Natural killer cell treated with Interleukin-12 subunit alpha and Interleukin-12 subunit beta and Interleukin-15 and Interleukin-18, amount 100 ng/mL, for 72 hours (primary cell): ENCODE measurements around the gene DIP2C. TPM values are rescaled to one million over a fixed set of nuclear protein-coding genes. Genes with fewer than 3 reads are reported as not detected.

ENCODE experiments used
- ATAC-seq, 2 donors: fragments of 150-1000 bp; cut with Tn5 transposase in 1 of 2; sonication (Bioruptor Pico), chemical (Tn5 transposase) in 1 of 2; 2 replicates each; pipeline ENCODE4 v1.10.0; 2021
- DNase-seq: peaks from one replicate; pipeline ENCODE4 v3.0.0; 2022; ENCODE audit warnings: low spot score
- H3K27ac Mint-ChIP-seq, 2 donors: 1 replicate in 1 of 2; 2 replicates in 1 of 2; pipeline ENCODE4 v1.8.0; 2022; ENCODE audit warnings: mixed read lengths in 2 of 2, mild to moderate bottlenecking in 1 of 2, moderate library complexity in 1 of 2
- H3K27me3 Mint-ChIP-seq, 2 donors: 1 replicate in 1 of 2; 2 replicates in 1 of 2; pipeline ENCODE4 v1.8.0; 2022; ENCODE audit warnings: mixed read lengths in 2 of 2
- H3K36me3 Mint-ChIP-seq: one replicate; pipeline ENCODE4 v1.8.0; 2022; ENCODE audit warnings: mixed read lengths
- H3K4me1 Mint-ChIP-seq, 2 donors: 1 replicate in 1 of 2; 2 replicates in 1 of 2; pipeline ENCODE4 v1.8.0; 2022; ENCODE audit warnings: low read depth in 2 of 2, mixed read lengths in 2 of 2, mild to moderate bottlenecking in 1 of 2
- H3K4me3 Mint-ChIP-seq: one replicate; pipeline ENCODE4 v1.8.0; 2022; ENCODE audit warnings: mixed read lengths
- H3K9me3 Mint-ChIP-seq: 2 replicates; pipeline ENCODE4 v1.8.0; 2022; ENCODE audit warnings: mixed read lengths
- total RNA-seq, 2 donors: library from RNA; stranded (reverse); gene quantifications; one replicate each; pipeline ENCODE4 v1.2.3, GENCODE V29; 2022

Gene DIP2C
- total RNA-seq, 2 donors from 2014 or later = 0.57 to 0.98 TPM

DNA sequence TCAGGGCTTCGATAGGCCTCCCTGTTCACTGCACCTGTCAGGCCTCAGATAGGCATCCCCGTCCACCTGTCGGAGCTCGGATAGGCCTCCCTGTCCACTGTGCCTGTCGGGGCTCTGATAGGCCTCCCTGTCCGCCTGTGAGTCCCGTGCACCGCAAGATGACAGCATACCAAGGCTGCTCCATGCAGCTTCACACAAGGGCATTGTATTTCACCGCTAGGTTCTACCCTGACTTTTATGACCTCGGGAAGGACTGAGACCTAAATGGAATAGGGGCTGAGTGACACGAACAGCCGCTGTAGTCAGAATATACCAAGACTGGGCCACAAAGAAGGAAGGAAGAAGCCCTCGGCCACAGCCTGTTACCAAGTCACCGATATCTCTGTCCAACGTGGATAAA lies 271.2 kb downstream of the DIP2C start:
- H3K27me3 Mint-ChIP-seq = no peaks in the 10 kb centered on the region

DNA sequence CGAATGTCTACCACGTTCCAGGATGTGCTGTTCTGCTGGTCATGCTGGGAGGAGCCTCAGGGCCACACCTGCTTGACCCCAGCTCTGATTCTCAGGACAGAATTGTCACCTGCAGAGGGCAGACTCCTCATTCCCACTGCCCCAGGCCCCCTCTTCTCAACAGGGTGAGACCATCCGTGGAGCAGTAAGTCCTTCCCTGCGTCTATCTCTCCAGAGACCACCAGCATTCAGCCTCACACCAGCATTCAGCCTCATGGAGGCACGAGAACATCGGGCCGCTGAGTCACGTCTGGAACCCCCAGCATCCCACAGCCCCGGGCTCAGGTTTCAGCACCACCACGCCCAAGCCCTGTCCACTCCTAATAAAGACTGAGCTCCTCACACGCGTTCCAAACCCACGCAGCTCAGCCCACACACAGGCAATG lies 273.4 kb downstream of the DIP2C start:
- H3K4me3 Mint-ChIP-seq = no peak overlapping the region
- no peaks in the 10 kb centered on the region for H3K4me1 Mint-ChIP-seq
- H3K36me3 Mint-ChIP-seq = no peaks in the 10 kb centered on the region
- H3K27me3 Mint-ChIP-seq = peaks cover 0 to under 1% of the 10 kb centered on the region in 2 donors
- ATAC-seq = no peak
- DNase-seq = no peak
- H3K9me3 Mint-ChIP-seq = no peaks in the 10 kb centered on the region
- H3K27ac Mint-ChIP-seq = no peak overlapping the region

More for the DNA sequence above, 271.2 kb downstream of the DIP2C start:
- Mint-ChIP-seq H3K27ac (no peak overlapping the region), H3K4me3 (no peak overlapping the region), H3K4me1 (no peaks in the 10 kb centered on the region), H3K36me3 (no peaks in the 10 kb centered on the region), H3K9me3 (no peaks in the 10 kb centered on the region)
- DNase-seq = no peak
- no peak for ATAC-seq

GRCh38 chr10:413662-414071 lies 275.8 kb downstream of the DIP2C start:
- ATAC-seq = no peak
- Mint-ChIP-seq H3K36me3 (no peaks in the 10 kb centered on the region), H3K4me3 (no peak overlapping the region), H3K4me1 (no peaks in the 10 kb centered on the region), H3K27ac (no peak overlapping the region), H3K9me3 (no peaks in the 10 kb centered on the region), H3K27me3 (peaks cover 0 to 7% of the 10 kb centered on the region in 2 donors)
- no peak for DNase-seq

- H3K27me3 Mint-ChIP-seq = peaks cover 0 to 7% of the 10 kb centered on the region in 2 donors
Measured at GRCh38 chr10:412109-412508, 277.4 kb downstream of the DIP2C start.

GRCh38 chr10:411603-412002 lies 277.9 kb downstream of the DIP2C start:
- Mint-ChIP-seq H3K27me3 (peaks cover 0 to 7% of the 10 kb centered on the region in 2 donors), H3K4me3 (no peak overlapping the region), H3K27ac (no peak overlapping the region), H3K4me1 (no peaks in the 10 kb centered on the region), H3K36me3 (no peaks in the 10 kb centered on the region), H3K9me3 (no peaks in the 10 kb centered on the region)
- no peak for ATAC-seq
- DNase-seq = no peak

More at GRCh38 chr10:412109-412508, 277.4 kb downstream of the DIP2C start:
- Mint-ChIP-seq H3K4me3 (no peak overlapping the region), H3K27ac (no peak overlapping the region), H3K9me3 (no peaks in the 10 kb centered on the region), H3K36me3 (no peaks in the 10 kb centered on the region), H3K4me1 (no peaks in the 10 kb centered on the region)
- DNase-seq (no peak), ATAC-seq (no peak)

DNA sequence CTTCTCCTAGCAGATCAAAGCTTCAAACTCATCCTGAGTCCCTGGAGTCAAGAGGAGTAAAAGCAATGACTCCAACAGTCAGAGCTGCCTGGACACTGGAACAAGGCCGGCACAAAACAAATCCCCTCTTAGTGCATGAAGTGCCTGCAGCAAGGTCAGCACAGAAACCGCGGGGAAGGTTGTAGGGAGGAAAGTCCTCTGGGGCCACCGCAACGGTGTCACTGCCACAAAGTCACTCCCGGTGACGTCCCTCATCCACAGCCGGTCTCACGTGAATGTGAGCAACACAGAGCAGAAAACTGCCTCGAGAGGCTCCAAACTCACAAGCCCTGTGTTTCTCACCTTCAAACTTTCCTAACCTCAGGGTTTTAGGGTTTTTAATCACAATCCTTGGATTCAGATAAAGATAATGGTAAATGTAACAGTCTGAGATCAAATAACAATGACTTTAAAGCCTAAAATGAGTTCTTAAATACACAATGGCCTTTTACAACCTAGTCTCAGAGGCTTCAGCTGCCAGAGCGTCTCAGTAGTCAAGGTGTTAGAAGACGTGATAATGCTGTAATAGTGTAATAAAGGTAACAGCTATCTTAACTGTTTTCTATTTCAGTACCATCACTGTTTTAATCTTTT lies 279.9 kb downstream of the DIP2C start:
- Mint-ChIP-seq H3K9me3 (no peaks in the 10 kb centered on the region), H3K27ac (no peak overlapping the region), H3K4me1 (no peaks in the 10 kb centered on the region), H3K27me3 (peaks cover 0 to 14% of the 10 kb centered on the region in 2 donors), H3K36me3 (no peaks in the 10 kb centered on the region), H3K4me3 (no peak overlapping the region)
- DNase-seq (no peak), ATAC-seq (no peak)

DNA sequence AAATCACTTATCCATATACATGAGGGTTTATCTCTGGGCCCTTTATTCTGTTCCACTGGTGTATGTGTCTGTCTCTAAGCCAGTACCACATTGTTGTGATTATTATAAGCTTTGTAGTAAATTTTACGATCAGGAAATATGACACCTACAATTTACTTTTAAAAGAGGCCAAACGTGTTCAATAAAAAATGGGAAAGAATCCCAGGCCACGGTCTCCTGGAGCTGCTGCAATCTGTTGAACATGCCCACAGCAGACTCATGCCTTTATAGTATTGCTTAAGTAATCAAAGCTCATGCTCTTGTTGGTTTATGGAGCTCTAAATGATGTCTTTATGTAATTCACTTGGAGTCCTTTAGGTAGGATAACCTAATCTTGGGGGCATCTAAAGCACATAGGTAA lies 281.2 kb downstream of the DIP2C start:
- DNase-seq (no peak), ATAC-seq (no peak)
- H3K9me3 Mint-ChIP-seq = no peaks in the 10 kb centered on the region
- no peak overlapping the region for H3K4me3 Mint-ChIP-seq
- peaks cover 0 to 14% of the 10 kb centered on the region in 2 donors for H3K27me3 Mint-ChIP-seq
- H3K36me3 Mint-ChIP-seq = no peaks in the 10 kb centered on the region
- H3K27ac Mint-ChIP-seq = no peak overlapping the region
- no peaks in the 10 kb centered on the region for H3K4me1 Mint-ChIP-seq

GRCh38 chr10:406976-407375 lies 282.5 kb downstream of the DIP2C start:
- peaks cover 0 to 14% of the 10 kb centered on the region in 2 donors for H3K27me3 Mint-ChIP-seq
- H3K4me1 Mint-ChIP-seq = no peaks in the 10 kb centered on the region

DNA sequence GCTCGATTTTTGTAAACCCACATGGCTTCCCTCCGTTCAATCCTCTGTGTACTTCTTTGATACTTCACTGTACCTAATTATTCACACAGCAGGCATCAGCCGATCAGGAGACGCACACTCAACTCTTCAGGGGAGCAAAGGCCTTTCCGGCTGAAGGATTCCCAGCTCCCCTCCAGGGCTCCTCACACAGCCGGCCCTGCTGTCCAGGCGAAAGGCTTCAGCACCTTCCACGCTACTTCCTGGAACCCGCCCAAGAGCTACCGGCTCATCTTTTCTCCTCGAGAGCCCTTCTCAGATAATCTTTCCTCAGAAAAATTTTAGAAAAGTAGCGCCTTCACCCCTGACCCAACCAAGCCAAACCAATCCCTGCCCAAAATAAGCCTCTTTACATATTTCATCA lies 283.8 kb downstream of the DIP2C start:
- H3K27me3 Mint-ChIP-seq = peaks cover 0 to 10% of the 10 kb centered on the region in 2 donors
- H3K36me3 Mint-ChIP-seq = no peaks in the 10 kb centered on the region
- no peak overlapping the region for H3K27ac Mint-ChIP-seq
- H3K9me3 Mint-ChIP-seq = no peaks in the 10 kb centered on the region
- H3K4me1 Mint-ChIP-seq = no peaks in the 10 kb centered on the region
- H3K4me3 Mint-ChIP-seq = no peak overlapping the region
- DNase-seq (no peak), ATAC-seq (no peak)

More at GRCh38 chr10:406976-407375, 282.5 kb downstream of the DIP2C start:
- no peak for DNase-seq
- H3K36me3 Mint-ChIP-seq = no peaks in the 10 kb centered on the region
- H3K27ac Mint-ChIP-seq = no peak overlapping the region
- H3K9me3 Mint-ChIP-seq = no peaks in the 10 kb centered on the region
- no peak for ATAC-seq
- H3K4me3 Mint-ChIP-seq = no peak overlapping the region

DNA sequence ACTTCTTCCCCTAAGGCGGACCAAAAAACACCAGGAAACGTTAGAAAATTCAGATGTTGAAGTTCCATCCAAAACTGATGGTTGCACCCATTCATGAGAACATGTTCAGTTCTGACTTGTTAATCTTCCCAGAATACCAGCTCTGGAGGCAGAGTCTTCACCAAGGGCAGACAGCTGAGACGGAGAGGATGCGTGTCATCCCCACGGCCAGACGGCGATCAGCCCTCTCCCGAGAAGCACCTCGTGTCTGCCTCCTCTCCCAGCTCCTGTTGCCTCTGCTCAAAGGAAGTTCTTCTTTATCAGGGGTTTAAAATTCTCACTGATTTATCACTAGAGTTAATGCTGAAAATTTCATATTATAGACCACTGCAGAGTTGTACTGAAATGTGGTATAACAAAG lies 284.5 kb downstream of the DIP2C start:
- H3K27ac Mint-ChIP-seq = no peak overlapping the region
- H3K27me3 Mint-ChIP-seq = peaks cover 0 to 10% of the 10 kb centered on the region in 2 donors
- DNase-seq (no peak), ATAC-seq (no peak)
- H3K36me3 Mint-ChIP-seq = no peaks in the 10 kb centered on the region
- no peak overlapping the region for H3K4me3 Mint-ChIP-seq
- H3K4me1 Mint-ChIP-seq = no peaks in the 10 kb centered on the region
- no peaks in the 10 kb centered on the region for H3K9me3 Mint-ChIP-seq

GRCh38 chr10:404346-404745 lies 285.1 kb downstream of the DIP2C start:
- no peaks in the 10 kb centered on the region for H3K4me1 Mint-ChIP-seq
- ATAC-seq (no peak), DNase-seq (no peak)
- H3K4me3 Mint-ChIP-seq = no peak overlapping the region
- H3K9me3 Mint-ChIP-seq = no peaks in the 10 kb centered on the region
- no peaks in the 10 kb centered on the region for H3K36me3 Mint-ChIP-seq
- no peak overlapping the region for H3K27ac Mint-ChIP-seq
- peaks cover 0 to 10% of the 10 kb centered on the region in 2 donors for H3K27me3 Mint-ChIP-seq

- DNase-seq = no peak
- Mint-ChIP-seq H3K27ac (no peak overlapping the region), H3K9me3 (no peaks in the 10 kb centered on the region), H3K4me3 (no peak overlapping the region), H3K27me3 (no peaks in the 10 kb centered on the region), H3K4me1 (peaks cover 9 to 11% of the 10 kb centered on the region in 2 donors), H3K36me3 (no peaks in the 10 kb centered on the region)
- ATAC-seq = no peak
Measured at GRCh38 chr10:398954-399353, 290.5 kb downstream of the DIP2C start.

DNA sequence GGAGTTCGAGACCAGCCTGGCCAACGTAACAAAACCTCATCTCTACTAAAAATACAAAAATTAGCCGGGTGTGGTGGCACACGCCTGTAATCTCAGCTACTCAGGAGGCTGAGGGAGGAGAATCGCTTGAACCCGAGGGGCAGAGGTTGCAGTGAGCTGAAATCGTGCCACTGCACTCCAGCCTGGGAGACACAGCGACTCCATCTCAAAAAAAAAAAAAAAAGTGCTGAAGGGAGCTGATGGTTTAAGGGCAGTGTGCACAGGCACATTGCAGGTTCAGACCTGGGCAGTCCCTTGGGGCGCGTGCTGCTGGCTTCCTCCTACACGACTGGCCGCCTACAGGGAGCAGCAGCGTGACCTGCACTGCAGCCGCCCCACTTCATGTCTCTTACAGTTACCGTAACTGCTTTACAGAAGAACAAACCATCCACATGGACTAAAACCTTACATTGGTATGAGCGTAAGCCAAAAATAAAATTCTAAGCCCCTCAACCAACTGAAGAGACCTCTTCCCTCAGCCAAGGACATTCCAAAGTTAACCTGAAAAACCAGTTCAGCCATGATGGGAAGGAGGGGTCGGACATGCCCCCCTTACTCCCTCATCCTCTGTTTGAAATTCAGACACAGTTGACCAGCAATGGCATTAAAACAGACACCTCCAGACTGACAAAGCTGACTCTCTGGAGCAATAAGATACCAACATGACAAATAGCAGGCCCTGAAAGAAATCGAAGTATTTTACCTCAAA lies 292.0 kb downstream of the DIP2C start:
- H3K4me3 Mint-ChIP-seq = no peak overlapping the region
- H3K9me3 Mint-ChIP-seq = no peaks in the 10 kb centered on the region
- ATAC-seq (no peak), DNase-seq (no peak)
- no peaks in the 10 kb centered on the region for H3K27me3 Mint-ChIP-seq
- H3K27ac Mint-ChIP-seq = no peak overlapping the region
- H3K4me1 Mint-ChIP-seq = peaks cover 11 to 22% of the 10 kb centered on the region in 2 donors
- H3K36me3 Mint-ChIP-seq = no peaks in the 10 kb centered on the region

DNA sequence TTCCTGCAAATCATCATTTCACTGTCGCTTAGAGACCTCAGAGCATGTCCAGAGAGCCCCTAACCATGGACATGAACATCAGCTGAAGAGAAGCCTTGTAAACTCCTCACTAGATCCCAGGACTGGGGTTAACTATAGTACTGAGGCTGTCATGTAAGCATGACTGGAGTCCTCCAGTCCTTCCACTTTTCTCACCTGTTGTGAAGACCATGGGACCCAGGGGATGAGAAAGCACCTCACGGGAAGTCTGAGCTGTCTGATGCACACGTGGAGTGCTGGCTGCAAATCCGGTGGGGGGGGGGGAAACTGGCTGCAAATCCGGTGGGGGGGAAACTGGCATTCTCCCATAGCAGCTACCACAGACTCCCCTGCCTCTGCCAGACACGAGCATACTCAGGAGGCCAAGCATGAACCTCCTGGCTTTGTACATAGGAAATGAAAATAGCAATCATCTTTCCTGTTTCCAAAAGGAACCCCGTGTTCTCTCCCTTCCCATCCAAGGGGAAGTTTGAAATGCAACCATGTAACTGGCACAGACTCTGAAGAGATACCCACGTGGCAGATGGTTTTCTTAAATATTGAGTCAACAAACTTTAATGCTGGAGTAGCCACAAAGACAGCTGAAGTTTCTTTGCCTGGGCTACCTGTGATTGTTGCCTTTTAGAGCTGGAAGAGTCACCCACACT lies 292.8 kb downstream of the DIP2C start:
- no peak overlapping the region for H3K4me3 Mint-ChIP-seq
- H3K27ac Mint-ChIP-seq = no peak overlapping the region
- no peak for DNase-seq

More for the DNA sequence above, 292.8 kb downstream of the DIP2C start:
- no peak for ATAC-seq
- peaks cover 13 to 22% of the 10 kb centered on the region in 2 donors for H3K4me1 Mint-ChIP-seq
- no peaks in the 10 kb centered on the region for H3K36me3 Mint-ChIP-seq
- no peaks in the 10 kb centered on the region for H3K27me3 Mint-ChIP-seq
- H3K9me3 Mint-ChIP-seq = no peaks in the 10 kb centered on the region
